ENCODE data around the gene TASL. TPM values are rescaled to one million over a fixed set of nuclear protein-coding genes. Genes with fewer than 3 reads are reported as not detected.
A peak's percentile ranks its signal among the peaks of the same experiment; 100 is the strongest.
"Not testable (repeated sequence)": the region's sequence is repeated elsewhere in the genome, so short reads cannot be mapped to it uniquely, and the experiment has no call there.

Gene TASL
- total RNA-seq, 2 experiments from 2014 or later, result 2.6 to 3.1 TPM

- peaks cover 5% of the 10 kb centered on the region for H3K4me1 Mint-ChIP-seq
- H3K27me3 Mint-ChIP-seq, result no peaks in the 10 kb centered on the region
- no peak overlapping the region for H3K27ac Mint-ChIP-seq
- peaks cover 19% of the 10 kb centered on the region for H3K36me3 Mint-ChIP-seq
- ATAC-seq (ENCODE audit: low read depth), result no peak
- peaks cover 2% of the 10 kb centered on the region for H3K9me3 Mint-ChIP-seq
- no peak overlapping the region for H3K4me3 Mint-ChIP-seq
- POLR2A ChIA-PET, result no interaction called here
- DNase-seq, result no peak
Measured at GRCh38 chrX:30568136-30568535, 9.4 kb downstream of the TASL start.

- H3K4me1 Mint-ChIP-seq; H3K4me3 Mint-ChIP-seq; H3K27me3 Mint-ChIP-seq; H3K9me3 Mint-ChIP-seq; ATAC-seq (ENCODE audit: low read depth); POLR2A ChIA-PET; DNase-seq: not testable (repeated sequence)
- Mint-ChIP-seq H3K36me3 (peaks cover 37% of the 10 kb centered on the region), H3K27ac (peak overlapping the region; percentile 21)
Measured at GRCh38 chrX:30563070-30563469, 14.5 kb downstream of the TASL start.

GRCh38 chrX:30561191-30561590 lies 16.4 kb downstream of the TASL start:
- Mint-ChIP-seq H3K36me3 (peaks cover 37% of the 10 kb centered on the region), H3K27ac (no peak overlapping the region), H3K27me3 (no peaks in the 10 kb centered on the region), H3K4me1 (peaks cover 3% of the 10 kb centered on the region), H3K4me3 (no peak overlapping the region), H3K9me3 (peaks cover 4% of the 10 kb centered on the region)
- no peak for ATAC-seq (ENCODE audit: low read depth)
- DNase-seq, result no peak
- POLR2A ChIA-PET, result no interaction called here

- Mint-ChIP-seq H3K4me3 (no peak overlapping the region), H3K27ac (no peak overlapping the region), H3K27me3 (peaks cover 2% of the 10 kb centered on the region), H3K4me1 (no peaks in the 10 kb centered on the region), H3K9me3 (no peaks in the 10 kb centered on the region), H3K36me3 (no peaks in the 10 kb centered on the region)
- POLR2A ChIA-PET, result no interaction called here
- ATAC-seq (ENCODE audit: low read depth) (no peak), DNase-seq (no peak)
Measured at GRCh38 chrX:30538271-30538670, 39.3 kb downstream of the TASL start.

- no peak for ATAC-seq (ENCODE audit: low read depth)
- DNase-seq, result no peak
- Mint-ChIP-seq H3K9me3 (no peaks in the 10 kb centered on the region), H3K4me3 (no peak overlapping the region), H3K4me1 (no peaks in the 10 kb centered on the region), H3K27me3 (peaks cover 2% of the 10 kb centered on the region), H3K27ac (no peak overlapping the region), H3K36me3 (no peaks in the 10 kb centered on the region)
- POLR2A ChIA-PET, result no interaction called here
Measured at GRCh38 chrX:30533835-30534234, 43.7 kb downstream of the TASL start.

GRCh38 chrX:30533266-30533665 lies 44.3 kb downstream of the TASL start:
- POLR2A ChIA-PET, result no interaction called here
- Mint-ChIP-seq H3K27me3 (peaks cover 2% of the 10 kb centered on the region), H3K36me3 (no peaks in the 10 kb centered on the region), H3K9me3 (no peaks in the 10 kb centered on the region), H3K4me3 (no peak overlapping the region), H3K4me1 (no peaks in the 10 kb centered on the region), H3K27ac (no peak overlapping the region)
- DNase-seq (no peak), ATAC-seq (ENCODE audit: low read depth) (no peak)

- H3K36me3 Mint-ChIP-seq, result no peaks in the 10 kb centered on the region
- no peak for ATAC-seq (ENCODE audit: low read depth)
- no peak for DNase-seq
- H3K4me1 Mint-ChIP-seq, result no peaks in the 10 kb centered on the region
- POLR2A ChIA-PET, result no interaction called here
- no peak overlapping the region for H3K4me3 Mint-ChIP-seq
- no peak overlapping the region for H3K27ac Mint-ChIP-seq
- H3K27me3 Mint-ChIP-seq, result peaks cover under 1% of the 10 kb centered on the region
- no peaks in the 10 kb centered on the region for H3K9me3 Mint-ChIP-seq
Measured at GRCh38 chrX:30530606-30531005, 47.0 kb downstream of the TASL start.

GRCh38 chrX:30525732-30526131 lies 51.8 kb downstream of the TASL start:
- Mint-ChIP-seq H3K4me1 (no peaks in the 10 kb centered on the region), H3K27me3 (no peaks in the 10 kb centered on the region), H3K4me3 (no peak overlapping the region), H3K36me3 (no peaks in the 10 kb centered on the region), H3K27ac (no peak overlapping the region), H3K9me3 (no peaks in the 10 kb centered on the region)
- POLR2A ChIA-PET, result no interaction called here
- ATAC-seq (ENCODE audit: low read depth), result no peak
- no peak for DNase-seq

- Mint-ChIP-seq H3K4me3 (no peak overlapping the region), H3K9me3 (no peaks in the 10 kb centered on the region), H3K27me3 (no peaks in the 10 kb centered on the region), H3K36me3 (no peaks in the 10 kb centered on the region), H3K4me1 (no peaks in the 10 kb centered on the region), H3K27ac (no peak overlapping the region)
- DNase-seq, result no peak
- no peak for ATAC-seq (ENCODE audit: low read depth)
- POLR2A ChIA-PET, result no interaction called here
Measured at GRCh38 chrX:30521440-30522182, 56.0 kb downstream of the TASL start.

GRCh38 chrX:30513284-30513683 lies 64.3 kb downstream of the TASL start:
- Mint-ChIP-seq H3K4me1 (no peaks in the 10 kb centered on the region), H3K9me3 (no peaks in the 10 kb centered on the region), H3K4me3 (no peak overlapping the region), H3K27me3 (peaks cover 5% of the 10 kb centered on the region), H3K36me3 (no peaks in the 10 kb centered on the region), H3K27ac (no peak overlapping the region)
- no peak for DNase-seq
- no peak for ATAC-seq (ENCODE audit: low read depth)
- POLR2A ChIA-PET, result no interaction called here

Other genes with a start within 250 kb of the TASL start
- gene GK, start 75.7 kb upstream of the TASL start, total RNA-seq, result 10 to 100 TPM; 12.5 to 13.2 TPM

All from activated naive CD8-positive, alpha-beta T cell treated with anti-CD3 and anti-CD28 coated beads, Interleukin-2, amount 10 ng/mL, durations not matched to agents 7 days and 5 days (primary cell).